KOPT-K1 (cell line): ENCODE data around the gene NHERF2.

Experiments
- H3K27ac ChIP-seq: fragments of 200-600 bp; sonication (generic); 2 replicates; pipeline ENCODE4 v1.5.1; 2016; ENCODE audit warnings: antibody characterized with exemption, mild to moderate bottlenecking, low read depth, low read length; ENCODE audit not compliant: poor library complexity, severe bottlenecking
- H3K36me3 ChIP-seq: fragments of 200-600 bp; sonication (generic); 2 replicates; pipeline ENCODE4 v1.5.1; 2017; ENCODE audit warnings: antibody characterized with exemption, mild to moderate bottlenecking, low read length, moderate library complexity; ENCODE audit not compliant: insufficient read depth
- H3K9me3 ChIP-seq: fragments of 200-600 bp; sonication (generic); 2 replicates; pipeline ENCODE4 v1.5.1; 2017; ENCODE audit warnings: antibody characterized with exemption, low read length, mild to moderate bottlenecking; ENCODE audit not compliant: insufficient read depth, poor library complexity, severe bottlenecking

The NHERF2 gene

DNA sequence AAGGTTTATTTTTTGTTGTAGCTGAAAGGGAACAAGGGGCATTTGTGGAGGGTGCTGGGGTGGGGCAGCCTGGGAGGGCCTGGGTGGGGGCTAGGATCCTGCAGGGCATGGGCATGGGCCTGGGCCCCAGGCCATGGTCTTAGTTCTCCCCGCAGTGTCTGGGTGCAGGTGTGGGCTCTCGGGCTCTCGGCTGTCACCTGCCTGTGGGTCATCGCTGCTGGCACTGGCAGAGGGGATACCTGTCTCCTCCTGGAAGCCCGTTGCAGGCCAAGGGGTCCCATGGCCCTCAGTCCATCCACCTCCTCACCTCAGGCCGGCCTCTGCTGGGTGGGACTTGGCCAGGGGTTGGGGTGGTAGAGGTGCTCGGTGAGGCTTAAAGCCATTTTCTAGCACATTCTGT, 51.4 kb downstream of the NHERF2 start:
- Histone ChIP-seq H3K27ac (no peak overlapping the region), H3K9me3 (no peaks in the 10 kb centered on the region), H3K36me3 (peaks cover 46% of the 10 kb centered on the region; the same call in 1 of the 2 replicates)

DNA sequence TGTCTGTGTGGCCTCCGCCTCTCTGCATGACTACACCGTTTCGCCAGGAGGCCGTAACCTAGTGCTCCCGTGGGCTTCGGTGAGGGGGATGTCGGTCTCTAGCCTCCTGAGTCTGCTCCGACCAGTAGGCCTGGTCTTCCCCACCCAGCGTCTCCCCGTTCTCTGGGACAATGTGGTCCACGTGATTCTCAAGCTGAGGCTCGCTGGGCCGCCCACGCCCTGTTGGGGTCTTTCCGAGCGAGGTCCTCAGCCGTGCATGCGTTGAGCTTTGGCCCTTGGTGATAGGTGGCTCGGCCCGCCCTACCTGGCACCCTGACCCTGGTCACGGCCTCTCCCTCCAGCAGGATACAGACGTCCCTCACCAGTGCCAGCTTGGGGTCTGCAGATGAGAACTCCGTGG, 52.0 kb downstream of the NHERF2 start:
- no peaks in the 10 kb centered on the region for H3K9me3 ChIP-seq
- H3K36me3 ChIP-seq: peaks cover 46% of the 10 kb centered on the region
- no peak overlapping the region for H3K27ac ChIP-seq

DNA sequence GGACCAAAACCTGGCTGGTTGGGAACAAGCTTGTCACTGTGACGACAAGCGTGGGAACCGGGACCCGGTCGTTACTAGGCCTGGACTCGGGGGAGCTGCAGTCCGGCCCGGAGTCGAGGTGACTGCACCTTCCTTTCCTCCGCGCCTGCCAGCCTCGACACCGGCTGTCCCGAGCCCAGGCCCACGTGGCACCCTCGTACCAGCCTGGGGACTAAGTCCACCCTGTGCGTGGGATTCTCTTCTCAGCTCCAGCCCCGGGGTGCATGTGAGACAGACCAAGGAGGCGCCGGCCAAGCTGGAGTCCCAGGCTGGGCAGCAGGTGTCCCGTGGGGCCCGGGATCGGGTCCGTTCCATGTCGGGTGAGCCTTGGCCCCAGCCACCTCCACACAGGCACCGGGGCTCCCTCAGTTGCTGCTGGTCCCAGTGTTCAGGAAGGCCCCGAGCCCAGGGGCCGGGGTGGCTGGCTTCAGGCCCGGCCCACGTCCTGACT, 52.7 kb downstream of the NHERF2 start:
- Histone ChIP-seq H3K9me3 (no peaks in the 10 kb centered on the region), H3K36me3 (peaks cover 46% of the 10 kb centered on the region), H3K27ac (no peak overlapping the region)

DNA sequence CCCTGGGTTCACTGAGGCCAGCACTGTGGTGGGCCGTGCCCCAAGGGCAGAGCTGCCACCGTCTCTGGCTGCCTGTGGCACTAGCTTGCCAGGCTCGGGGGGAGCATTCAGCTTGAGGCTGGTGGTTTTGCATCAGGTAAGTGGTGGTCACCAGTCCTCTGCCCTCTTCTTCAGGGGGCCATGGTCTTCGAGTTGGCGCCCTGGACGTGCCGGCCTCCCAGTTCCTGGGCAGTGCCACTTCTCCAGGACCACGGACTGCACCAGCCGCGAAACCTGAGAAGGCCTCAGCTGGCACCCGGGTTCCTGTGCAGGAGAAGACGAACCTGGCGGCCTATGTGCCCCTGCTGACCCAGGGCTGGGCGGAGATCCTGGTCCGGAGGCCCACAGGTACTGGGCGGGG, 53.3 kb downstream of the NHERF2 start:
- no peak overlapping the region for H3K27ac ChIP-seq
- no peaks in the 10 kb centered on the region for H3K9me3 ChIP-seq
- peaks cover 49% of the 10 kb centered on the region for H3K36me3 ChIP-seq

DNA sequence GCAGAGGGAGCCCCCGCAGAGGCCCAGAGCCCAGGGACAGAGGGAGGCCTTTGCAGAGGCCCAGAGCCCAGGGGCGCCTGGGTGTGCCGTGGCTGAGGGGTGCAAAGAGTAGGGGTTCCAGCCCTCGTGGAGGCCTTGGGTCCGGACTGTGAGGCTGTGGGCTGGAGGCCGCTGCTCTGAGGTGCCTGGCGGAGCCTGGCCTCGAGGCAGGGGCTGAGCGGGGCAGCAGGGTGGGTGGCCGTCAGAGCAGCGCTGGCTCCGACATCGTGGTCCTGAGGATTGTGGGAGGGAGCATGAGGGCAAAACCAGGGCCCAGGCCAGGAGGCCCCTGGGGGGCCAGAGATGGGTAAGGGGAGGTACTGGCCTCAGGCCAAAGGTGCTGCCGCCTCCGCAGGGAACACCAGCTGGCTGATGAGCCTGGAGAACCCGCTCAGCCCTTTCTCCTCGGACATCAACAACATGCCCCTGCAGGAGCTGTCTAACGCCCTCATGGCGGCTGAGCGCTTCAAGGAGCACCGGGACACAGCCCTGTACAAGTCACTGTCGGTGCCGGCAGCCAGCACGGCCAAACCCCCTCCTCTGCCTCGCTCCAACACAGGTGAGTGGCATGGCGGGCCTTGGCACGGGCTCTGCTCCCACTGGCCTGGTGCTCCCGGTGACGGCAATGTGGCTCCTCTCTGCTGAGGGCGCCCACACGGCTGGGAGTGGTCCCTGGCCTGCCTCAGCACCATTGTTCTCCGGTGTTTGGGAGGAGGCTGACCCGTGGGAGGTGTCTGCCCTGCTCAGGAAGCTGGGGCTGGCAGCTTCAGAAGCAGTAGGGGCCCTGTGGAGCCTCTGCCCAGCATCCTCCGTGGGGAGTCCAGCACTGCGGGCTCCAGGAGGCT, 54.7 kb downstream of the NHERF2 start:
- no peak overlapping the region for H3K27ac ChIP-seq
- peaks cover 51% of the 10 kb centered on the region for H3K36me3 ChIP-seq
- H3K9me3 ChIP-seq: no peaks in the 10 kb centered on the region

DNA sequence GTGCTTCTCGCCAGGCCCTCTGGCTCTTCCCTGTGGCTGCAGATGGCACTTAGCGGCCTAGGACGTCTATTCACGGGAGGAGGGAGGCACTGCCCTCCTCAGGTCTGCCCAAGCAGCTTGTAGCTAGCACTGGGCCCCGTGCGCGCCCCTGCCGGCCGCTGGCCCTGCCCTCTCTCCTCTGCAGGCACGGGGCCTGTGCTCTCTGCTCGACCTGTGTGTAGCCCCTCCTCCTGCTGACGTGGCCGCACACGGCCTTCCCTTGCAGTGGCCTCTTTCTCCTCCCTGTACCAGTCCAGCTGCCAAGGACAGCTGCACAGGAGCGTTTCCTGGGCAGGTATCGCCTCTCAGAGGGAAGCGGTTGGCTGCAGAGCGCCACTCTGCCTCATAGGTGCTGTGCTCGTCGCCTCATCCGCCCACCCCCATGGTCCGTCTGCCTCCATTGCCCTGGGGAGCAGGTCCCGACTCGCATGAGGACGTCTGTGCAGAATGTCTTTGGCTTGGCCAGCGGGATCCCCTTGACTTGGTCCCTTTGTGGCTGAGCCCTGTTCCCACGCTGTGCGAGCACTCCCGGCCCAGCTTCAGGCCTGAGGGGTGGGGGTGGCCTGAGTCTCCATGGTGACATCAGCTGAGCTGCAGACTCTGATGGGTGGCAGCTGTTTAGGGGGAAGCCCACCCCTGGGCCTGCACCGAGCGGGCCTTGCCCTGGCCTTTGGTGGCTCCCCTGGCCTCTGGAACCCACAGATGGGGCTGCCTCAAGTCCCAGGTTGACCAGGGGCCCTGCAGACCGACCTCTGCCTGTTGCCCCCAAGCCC, 55.7 kb downstream of the NHERF2 start:
- H3K36me3 ChIP-seq: peaks cover 54% of the 10 kb centered on the region
- no peak overlapping the region for H3K27ac ChIP-seq

DNA sequence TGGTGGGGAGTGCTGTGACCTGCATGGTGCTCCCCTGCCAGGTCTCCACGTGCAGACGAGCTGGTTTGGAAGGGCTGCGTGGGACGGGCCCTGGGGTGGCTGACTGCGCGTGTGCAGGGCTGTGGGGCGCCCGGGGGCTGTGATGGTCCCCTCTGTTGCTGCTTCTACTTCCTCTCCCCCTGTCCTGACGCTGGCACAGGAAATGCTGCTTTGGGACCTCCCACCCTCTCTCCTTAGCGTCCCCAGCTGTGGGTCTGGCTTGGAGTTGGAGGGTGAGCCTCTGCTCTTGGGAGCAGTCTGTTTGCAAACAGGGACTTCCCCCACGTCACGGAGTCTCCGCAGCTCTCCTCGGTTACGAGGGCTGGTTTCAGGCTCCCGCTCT, 56.3 kb downstream of the NHERF2 start:
- H3K27ac ChIP-seq: peak overlapping the region; percentile 18
- peaks cover 60% of the 10 kb centered on the region for H3K36me3 ChIP-seq
- no peaks in the 10 kb centered on the region for H3K9me3 ChIP-seq

More for the DNA sequence above, 55.7 kb downstream of the NHERF2 start:
- no peaks in the 10 kb centered on the region for H3K9me3 ChIP-seq

DNA sequence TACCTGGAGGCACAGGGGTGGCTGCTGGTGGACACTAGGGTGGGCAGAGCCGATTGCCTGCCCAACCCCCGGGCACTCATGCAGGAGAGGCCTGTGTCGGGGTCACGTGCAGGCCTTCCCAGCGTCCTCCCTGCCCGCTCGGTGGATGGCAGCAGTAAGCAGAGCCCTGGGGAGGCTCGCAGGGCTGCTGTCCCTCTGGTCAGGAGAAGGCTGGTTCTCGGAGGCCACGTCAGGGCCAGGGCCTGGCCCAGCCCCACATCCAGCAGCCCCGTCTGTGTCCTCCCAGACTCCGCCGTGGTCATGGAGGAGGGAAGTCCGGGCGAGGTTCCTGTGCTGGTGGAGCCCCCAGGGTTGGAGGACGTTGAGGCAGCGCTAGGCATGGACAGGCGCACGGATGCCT, 56.7 kb downstream of the NHERF2 start:
- peaks cover 65% of the 10 kb centered on the region for H3K36me3 ChIP-seq
- no peaks in the 10 kb centered on the region for H3K9me3 ChIP-seq
- peak overlapping the region; percentile 18 for H3K27ac ChIP-seq

DNA sequence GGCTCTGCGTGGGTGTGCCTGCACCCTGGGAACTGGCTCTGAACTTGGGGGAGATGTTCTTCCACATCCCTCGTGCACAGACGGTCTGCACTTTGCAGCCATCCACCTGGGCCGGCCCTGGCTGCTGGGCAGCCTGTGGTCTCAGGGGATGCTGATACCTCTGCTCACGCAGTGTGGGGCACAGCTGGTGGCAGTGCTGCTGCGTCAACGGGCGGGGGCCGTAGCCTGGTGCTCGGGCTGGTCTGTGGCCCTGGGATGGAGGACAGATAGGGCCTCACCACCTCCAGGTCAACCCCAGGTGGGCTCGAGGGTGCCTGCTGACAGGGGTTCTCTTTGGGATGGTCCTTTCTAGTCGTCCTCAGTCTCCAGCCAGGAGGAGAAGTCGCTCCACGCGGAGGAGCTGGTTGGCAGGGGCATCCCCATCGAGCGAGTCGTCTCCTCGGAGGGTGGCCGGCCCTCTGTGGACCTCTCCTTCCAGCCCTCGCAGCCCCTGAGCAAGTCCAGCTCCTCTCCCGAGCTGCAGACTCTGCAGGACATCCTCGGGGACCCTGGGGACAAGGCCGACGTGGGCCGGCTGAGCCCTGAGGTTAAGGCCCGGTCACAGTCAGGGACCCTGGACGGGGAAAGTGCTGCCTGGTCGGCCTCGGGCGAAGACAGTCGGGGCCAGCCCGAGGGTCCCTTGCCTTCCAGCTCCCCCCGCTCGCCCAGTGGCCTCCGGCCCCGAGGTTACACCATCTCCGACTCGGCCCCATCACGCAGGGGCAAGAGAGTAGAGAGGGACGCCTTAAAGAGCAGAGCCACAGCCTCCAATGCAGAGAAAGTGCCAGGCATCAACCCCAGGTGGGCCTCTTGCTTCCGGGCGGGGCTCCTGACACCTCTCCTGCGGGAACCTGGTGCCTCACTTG, 57.4 kb downstream of the NHERF2 start:
- Histone ChIP-seq H3K9me3 (no peaks in the 10 kb centered on the region), H3K36me3 (peaks cover 69% of the 10 kb centered on the region), H3K27ac (peak overlapping the region; percentile 18)

DNA sequence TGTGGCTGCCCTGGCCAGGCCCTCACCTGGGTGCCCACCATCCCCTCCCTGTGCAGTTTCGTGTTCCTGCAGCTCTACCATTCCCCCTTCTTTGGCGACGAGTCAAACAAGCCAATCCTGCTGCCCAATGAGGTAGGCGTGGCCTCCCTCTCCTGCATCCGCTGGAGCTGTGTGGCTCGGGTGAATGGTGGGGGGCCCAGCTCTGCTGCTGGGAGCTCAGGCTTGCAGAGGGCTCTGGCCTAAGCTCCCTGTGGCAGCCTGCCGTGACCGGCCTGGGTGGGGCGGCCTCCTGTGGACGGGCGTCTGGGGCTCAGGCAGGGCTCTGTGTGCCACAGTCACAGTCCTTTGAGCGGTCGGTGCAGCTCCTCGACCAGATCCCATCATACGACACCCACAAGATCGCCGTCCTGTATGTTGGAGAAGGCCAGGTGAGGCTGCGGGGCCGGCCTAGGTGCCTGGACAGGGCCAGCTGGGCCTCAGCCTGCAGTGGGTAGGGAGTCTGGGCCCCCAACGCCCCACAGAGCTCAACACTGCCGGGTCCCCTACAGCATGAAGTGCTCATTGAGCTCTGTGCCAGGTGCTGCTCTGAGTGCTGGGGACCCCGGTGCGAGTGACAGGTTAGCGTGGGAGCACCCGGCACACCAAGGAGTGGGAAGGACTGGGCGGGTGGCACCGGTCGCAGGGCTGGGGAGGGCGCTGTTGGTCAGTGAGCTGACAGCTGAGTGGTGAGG, 58.4 kb downstream of the NHERF2 start:
- H3K36me3 ChIP-seq: peaks cover 78% of the 10 kb centered on the region
- no peaks in the 10 kb centered on the region for H3K9me3 ChIP-seq
- H3K27ac ChIP-seq: no peak overlapping the region

DNA sequence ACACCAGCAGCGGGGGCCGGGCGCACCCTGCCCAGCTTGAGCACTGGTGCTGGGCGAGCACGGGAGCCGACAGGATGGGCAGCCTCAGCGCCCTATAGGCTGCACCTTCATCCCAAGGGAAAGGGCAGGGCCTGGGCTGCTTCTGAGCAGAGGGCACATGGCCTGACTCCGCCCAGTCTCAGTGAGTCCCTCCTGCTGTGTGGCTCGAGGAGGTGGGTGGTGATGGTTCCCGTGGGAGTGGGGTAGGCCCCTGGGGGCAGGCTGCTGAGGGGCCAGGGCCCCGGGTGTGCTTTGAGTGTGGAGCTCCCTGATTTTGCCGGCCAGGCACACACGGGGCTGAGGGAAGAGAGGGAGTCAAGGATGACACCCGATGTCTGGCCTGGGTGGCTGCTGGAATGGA, 59.0 kb downstream of the NHERF2 start:
- Histone ChIP-seq H3K9me3 (no peaks in the 10 kb centered on the region), H3K27ac (no peak overlapping the region), H3K36me3 (peaks cover 84% of the 10 kb centered on the region)

DNA sequence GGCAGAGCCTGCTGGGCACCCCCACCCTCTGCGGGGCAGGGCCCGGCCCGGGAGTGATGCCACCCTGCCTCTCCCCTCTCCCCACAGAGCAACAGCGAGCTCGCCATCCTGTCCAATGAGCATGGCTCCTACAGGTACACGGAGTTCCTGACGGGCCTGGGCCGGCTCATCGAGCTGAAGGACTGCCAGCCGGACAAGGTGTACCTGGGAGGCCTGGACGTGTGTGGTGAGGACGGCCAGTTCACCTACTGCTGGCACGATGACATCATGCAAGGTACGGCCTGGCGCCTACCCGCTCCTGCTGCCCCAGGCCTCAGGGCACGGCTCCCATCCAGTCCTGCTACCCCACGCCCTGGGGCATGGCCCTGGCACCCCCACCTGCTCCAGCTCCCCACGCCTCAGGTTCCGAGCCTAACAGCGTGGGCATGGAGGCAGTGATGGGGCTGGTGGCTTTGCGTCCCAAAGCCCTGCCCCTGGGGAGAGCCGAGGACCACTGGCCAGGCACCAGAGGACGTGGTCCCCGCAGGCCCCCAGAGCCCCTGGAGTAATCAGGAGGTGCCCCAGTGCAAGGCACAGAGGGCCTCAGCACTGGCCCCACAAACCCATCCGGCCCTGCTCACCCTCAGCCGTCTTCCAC, 59.5 kb downstream of the NHERF2 start:
- peaks cover 85% of the 10 kb centered on the region for H3K36me3 ChIP-seq
- H3K27ac ChIP-seq: no peak overlapping the region
- no peaks in the 10 kb centered on the region for H3K9me3 ChIP-seq

DNA sequence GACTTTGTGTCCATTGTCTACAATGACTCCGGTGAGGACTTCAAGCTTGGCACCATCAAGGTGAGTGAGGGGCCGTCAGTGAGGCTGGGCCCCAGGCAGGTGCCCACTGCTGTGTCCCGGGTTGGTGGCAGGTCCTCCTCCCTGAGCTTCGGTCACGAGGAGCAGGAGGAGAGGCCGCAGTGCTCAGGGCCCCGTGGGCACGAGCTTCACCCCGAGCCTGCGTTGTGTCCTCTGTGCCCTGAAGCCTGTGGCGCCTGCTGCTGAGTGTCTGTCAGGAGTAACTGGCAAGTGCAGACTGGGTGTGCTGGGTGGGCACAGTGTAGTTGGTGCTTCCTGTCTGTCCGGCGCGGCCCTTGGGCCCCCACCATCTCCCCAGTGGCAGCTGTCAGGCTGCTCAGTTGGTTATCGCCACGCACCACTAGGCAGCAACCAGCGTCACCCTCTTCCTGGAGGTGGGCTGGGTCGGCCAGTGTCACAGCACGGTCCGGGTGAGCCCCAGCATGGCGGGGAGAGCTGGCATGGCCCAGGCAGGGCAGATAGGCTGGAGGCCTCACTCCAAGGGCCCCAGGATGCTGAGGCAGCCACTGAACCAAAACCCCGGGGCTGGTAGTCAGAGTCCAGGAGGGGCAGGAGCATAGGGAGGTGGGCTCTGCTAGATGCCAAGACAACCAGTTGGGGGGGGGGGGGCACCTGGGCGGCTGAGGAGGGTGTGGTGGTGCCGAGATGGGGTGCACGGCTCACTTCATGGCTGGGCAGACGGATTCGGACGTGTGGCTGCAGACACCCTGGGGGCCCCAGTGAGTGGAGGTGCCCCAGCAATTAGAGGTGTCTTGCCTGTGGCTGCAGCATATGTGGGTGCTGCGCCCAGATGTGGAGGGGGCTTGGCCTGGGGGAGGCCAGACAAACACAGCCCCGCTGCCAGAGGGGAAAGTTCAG, 60.4 kb downstream of the NHERF2 start:
- Histone ChIP-seq H3K36me3 (peaks cover 88% of the 10 kb centered on the region), H3K9me3 (no peaks in the 10 kb centered on the region), H3K27ac (no peak overlapping the region)
